HepG2 (cell line): ENCODE data around the gene PRSS21. TPM values are rescaled to one million over a fixed set of nuclear protein-coding genes. Genes with fewer than 3 reads are reported as not detected.

Experiments
- ELF3 ChIP-seq: IDR thresholded peaks from 2 replicates; pipeline ENCODE4 v1.6.1; 2016; ENCODE audit warnings: missing genetic modification reagents, missing compliant biosample characterization
- FOXK2 ChIP-seq: fragments of 450-650 bp; IDR thresholded peaks from 2 replicates; pipeline ENCODE4 v1.6.1; 2016
- PAWR ChIP-seq: sonication (generic); formaldehyde crosslinking; IDR thresholded peaks from 2 replicates; pipeline ENCODE4 v1.4.0; 2020; ENCODE audit warnings: missing genetic modification reagents, mild to moderate bottlenecking, borderline replicate concordance
- PAXIP1 ChIP-seq: sonication (generic); formaldehyde crosslinking; conservative IDR thresholded peaks from 2 replicates; pipeline ENCODE4 v1.4.0; 2020; ENCODE audit warnings: mild to moderate bottlenecking, missing genetic modification reagents, moderate library complexity
- RXRA ChIP-seq: sonication (generic); formaldehyde crosslinking; IDR thresholded peaks from 2 replicates; pipeline ENCODE4 v1.5.1; 2020; ENCODE audit warnings: missing genetic modification reagents
- SOX5 ChIP-seq: IDR thresholded peaks from 2 replicates; pipeline ENCODE4 v1.6.1; 2016; ENCODE audit warnings: borderline replicate concordance
- TBX2 ChIP-seq: sonication (generic); formaldehyde crosslinking; IDR thresholded peaks from 2 replicates; pipeline ENCODE4 v1.5.0; 2020; ENCODE audit warnings: missing genetic modification reagents, mild to moderate bottlenecking, borderline replicate concordance
- THAP11 ChIP-seq: IDR thresholded peaks from 2 replicates; pipeline ENCODE4 v1.6.1; 2016; ENCODE audit warnings: missing biosample characterization, missing genetic modification reagents
- U2AF2 ChIP-seq: fragments of 200-400 bp; formaldehyde crosslinking; IDR thresholded peaks from 2 replicates; pipeline ENCODE4 v1.6.1; 2017; ENCODE audit warnings: low read depth, mild to moderate bottlenecking, low read length
- ZNF598 ChIP-seq: sonication (generic); formaldehyde crosslinking; IDR thresholded peaks from 2 replicates; pipeline ENCODE4 v1.5.1; 2020; ENCODE audit warnings: mild to moderate bottlenecking, missing genetic modification reagents, borderline replicate concordance
- ZNF619 ChIP-seq: sonication (generic); formaldehyde crosslinking; IDR thresholded peaks from 2 replicates; pipeline ENCODE4 v1.4.0; 2020; ENCODE audit warnings: mild to moderate bottlenecking, missing genetic modification reagents
- polyA plus RNA-seq, 8 experiments: library from polyadenylated mRNA; depleted of rRNA in 3 of 8; stranded (reverse) in 7 of 8; unstranded in 1 of 8; fragments of >200 nt; fragmentation: Illumina TruSeq in 4 of 8; extraction: Trizol in 4 of 8; gene quantifications; 2 replicates each; pipeline versions ENCODE4 v1.2.1 to v1.2.3, GENCODE V29; 2011 to 2016; ENCODE audit warnings: low read depth in 4 of 8, missing spikeins in 1 of 8, mixed read lengths in 1 of 8; ENCODE audit not compliant: insufficient read depth in 1 of 8
- total RNA-seq, 5 experiments: library from RNA; depleted of rRNA; stranded (reverse); fragments of >200 nt; fragmentation: Illumina TruSeq; extraction: Trizol; gene quantifications; 2 replicates each; pipeline ENCODE4 v1.2.3, GENCODE V29; 2016; ENCODE audit warnings: low read depth in 1 of 5
- TF ChIP-seq, protein P1 (sequence below): sonication (generic); formaldehyde crosslinking; IDR thresholded peaks from 2 replicates; pipeline ENCODE4 v1.5.0; 2020; ENCODE audit warnings: mild to moderate bottlenecking, missing genetic modification reagents
- TF ChIP-seq, protein P2 (sequence below): sonication (generic); formaldehyde crosslinking; IDR thresholded peaks from 2 replicates; pipeline ENCODE4 v1.4.0; 2020; ENCODE audit warnings: missing genetic modification reagents
- TF ChIP-seq, protein P3 (sequence below): sonication (generic); formaldehyde crosslinking; IDR thresholded peaks from 2 replicates; pipeline ENCODE4 v1.4.0; 2020; ENCODE audit warnings: missing genetic modification reagents

Gene PRSS21
- total and polyA plus RNA-seq, 2 of the 13 experiments (the other 11 are each of a cell fraction or from before 2014, with no cell fraction given), result not detected

- 0 out of 2 replicates have a peak, but pooled peaks have one; percentile 31 for TF ChIP-seq ZNF619 (CRISPR knock-in tag)
- no peak for TF ChIP-seq RXRA
- no peak for TF ChIP-seq PAXIP1 (CRISPR knock-in tag)
- no peak for TF ChIP-seq U2AF2
- no peak; the same call in 1 of the 2 replicates for TF ChIP-seq ZNF598 (CRISPR knock-in tag)
- no peak for TF ChIP-seq TBX2
- TF ChIP-seq THAP11 (CRISPR knock-in tag), result peak; percentile 49; the same call in 1 of the 2 replicates
- TF ChIP-seq, protein P1, sequence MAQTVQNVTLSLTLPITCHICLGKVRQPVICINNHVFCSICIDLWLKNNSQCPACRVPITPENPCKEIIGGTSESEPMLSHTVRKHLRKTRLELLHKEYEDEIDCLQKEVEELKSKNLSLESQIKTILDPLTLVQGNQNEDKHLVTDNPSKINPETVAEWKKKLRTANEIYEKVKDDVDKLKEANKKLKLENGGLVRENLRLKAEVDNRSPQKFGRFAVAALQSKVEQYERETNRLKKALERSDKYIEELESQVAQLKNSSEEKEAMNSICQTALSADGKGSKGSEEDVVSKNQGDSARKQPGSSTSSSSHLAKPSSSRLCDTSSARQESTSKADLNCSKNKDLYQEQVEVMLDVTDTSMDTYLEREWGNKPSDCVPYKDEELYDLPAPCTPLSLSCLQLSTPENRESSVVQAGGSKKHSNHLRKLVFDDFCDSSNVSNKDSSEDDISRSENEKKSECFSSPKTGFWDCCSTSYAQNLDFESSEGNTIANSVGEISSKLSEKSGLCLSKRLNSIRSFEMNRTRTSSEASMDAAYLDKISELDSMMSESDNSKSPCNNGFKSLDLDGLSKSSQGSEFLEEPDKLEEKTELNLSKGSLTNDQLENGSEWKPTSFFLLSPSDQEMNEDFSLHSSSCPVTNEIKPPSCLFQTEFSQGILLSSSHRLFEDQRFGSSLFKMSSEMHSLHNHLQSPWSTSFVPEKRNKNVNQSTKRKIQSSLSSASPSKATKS (CRISPR knock-in tag), result no peak
- no peak for TF ChIP-seq ELF3 (CRISPR knock-in tag)
- TF ChIP-seq PAWR (CRISPR knock-in tag), result no peak
- no peak for TF ChIP-seq SOX5 (CRISPR knock-in tag)
- TF ChIP-seq FOXK2, result no peak
- TF ChIP-seq, protein P2, sequence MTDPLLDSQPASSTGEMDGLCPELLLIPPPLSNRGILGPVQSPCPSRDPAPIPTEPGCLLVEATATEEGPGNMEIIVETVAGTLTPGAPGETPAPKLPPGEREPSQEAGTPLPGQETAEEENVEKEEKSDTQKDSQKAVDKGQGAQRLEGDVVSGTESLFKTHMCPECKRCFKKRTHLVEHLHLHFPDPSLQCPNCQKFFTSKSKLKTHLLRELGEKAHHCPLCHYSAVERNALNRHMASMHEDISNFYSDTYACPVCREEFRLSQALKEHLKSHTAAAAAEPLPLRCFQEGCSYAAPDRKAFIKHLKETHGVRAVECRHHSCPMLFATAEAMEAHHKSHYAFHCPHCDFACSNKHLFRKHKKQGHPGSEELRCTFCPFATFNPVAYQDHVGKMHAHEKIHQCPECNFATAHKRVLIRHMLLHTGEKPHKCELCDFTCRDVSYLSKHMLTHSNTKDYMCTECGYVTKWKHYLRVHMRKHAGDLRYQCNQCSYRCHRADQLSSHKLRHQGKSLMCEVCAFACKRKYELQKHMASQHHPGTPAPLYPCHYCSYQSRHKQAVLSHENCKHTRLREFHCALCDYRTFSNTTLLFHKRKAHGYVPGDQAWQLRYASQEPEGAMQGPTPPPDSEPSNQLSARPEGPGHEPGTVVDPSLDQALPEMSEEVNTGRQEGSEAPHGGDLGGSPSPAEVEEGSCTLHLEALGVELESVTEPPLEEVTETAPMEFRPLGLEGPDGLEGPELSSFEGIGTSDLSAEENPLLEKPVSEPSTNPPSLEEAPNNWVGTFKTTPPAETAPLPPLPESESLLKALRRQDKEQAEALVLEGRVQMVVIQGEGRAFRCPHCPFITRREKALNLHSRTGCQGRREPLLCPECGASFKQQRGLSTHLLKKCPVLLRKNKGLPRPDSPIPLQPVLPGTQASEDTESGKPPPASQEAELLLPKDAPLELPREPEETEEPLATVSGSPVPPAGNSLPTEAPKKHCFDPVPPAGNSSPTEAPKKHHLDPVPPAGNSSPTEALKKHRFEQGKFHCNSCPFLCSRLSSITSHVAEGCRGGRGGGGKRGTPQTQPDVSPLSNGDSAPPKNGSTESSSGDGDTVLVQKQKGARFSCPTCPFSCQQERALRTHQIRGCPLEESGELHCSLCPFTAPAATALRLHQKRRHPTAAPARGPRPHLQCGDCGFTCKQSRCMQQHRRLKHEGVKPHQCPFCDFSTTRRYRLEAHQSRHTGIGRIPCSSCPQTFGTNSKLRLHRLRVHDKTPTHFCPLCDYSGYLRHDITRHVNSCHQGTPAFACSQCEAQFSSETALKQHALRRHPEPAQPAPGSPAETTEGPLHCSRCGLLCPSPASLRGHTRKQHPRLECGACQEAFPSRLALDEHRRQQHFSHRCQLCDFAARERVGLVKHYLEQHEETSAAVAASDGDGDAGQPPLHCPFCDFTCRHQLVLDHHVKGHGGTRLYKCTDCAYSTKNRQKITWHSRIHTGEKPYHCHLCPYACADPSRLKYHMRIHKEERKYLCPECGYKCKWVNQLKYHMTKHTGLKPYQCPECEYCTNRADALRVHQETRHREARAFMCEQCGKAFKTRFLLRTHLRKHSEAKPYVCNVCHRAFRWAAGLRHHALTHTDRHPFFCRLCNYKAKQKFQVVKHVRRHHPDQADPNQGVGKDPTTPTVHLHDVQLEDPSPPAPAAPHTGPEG (CRISPR knock-in tag), result no peak
- TF ChIP-seq, protein P3, sequence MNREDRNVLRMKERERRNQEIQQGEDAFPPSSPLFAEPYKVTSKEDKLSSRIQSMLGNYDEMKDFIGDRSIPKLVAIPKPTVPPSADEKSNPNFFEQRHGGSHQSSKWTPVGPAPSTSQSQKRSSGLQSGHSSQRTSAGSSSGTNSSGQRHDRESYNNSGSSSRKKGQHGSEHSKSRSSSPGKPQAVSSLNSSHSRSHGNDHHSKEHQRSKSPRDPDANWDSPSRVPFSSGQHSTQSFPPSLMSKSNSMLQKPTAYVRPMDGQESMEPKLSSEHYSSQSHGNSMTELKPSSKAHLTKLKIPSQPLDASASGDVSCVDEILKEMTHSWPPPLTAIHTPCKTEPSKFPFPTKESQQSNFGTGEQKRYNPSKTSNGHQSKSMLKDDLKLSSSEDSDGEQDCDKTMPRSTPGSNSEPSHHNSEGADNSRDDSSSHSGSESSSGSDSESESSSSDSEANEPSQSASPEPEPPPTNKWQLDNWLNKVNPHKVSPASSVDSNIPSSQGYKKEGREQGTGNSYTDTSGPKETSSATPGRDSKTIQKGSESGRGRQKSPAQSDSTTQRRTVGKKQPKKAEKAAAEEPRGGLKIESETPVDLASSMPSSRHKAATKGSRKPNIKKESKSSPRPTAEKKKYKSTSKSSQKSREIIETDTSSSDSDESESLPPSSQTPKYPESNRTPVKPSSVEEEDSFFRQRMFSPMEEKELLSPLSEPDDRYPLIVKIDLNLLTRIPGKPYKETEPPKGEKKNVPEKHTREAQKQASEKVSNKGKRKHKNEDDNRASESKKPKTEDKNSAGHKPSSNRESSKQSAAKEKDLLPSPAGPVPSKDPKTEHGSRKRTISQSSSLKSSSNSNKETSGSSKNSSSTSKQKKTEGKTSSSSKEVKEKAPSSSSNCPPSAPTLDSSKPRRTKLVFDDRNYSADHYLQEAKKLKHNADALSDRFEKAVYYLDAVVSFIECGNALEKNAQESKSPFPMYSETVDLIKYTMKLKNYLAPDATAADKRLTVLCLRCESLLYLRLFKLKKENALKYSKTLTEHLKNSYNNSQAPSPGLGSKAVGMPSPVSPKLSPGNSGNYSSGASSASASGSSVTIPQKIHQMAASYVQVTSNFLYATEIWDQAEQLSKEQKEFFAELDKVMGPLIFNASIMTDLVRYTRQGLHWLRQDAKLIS, result no peak
Measured at GRCh38 chr16:2838928-2839327, 21.9 kb downstream of the PRSS21 start (continued).
